Mucosa of rectum (tissue), 2 donors: ENCODE measurements around the gene ELP5.

ENCODE experiments used
- H3K27ac ChIP-seq, 2 donors: one replicate each; pipeline ENCODE4 v1.7.0; 2013; ENCODE audit warnings: inconsistent platforms in 2 of 2, low read depth in 2 of 2, low read length in 2 of 2
- H3K27me3 ChIP-seq, 2 donors: one replicate each; pipeline ENCODE4 v1.7.0; 2013; ENCODE audit warnings: low read length in 2 of 2; ENCODE audit not compliant: control insufficient read depth in 2 of 2, insufficient read depth in 2 of 2
- H3K36me3 ChIP-seq, 2 donors: one replicate each; pipeline ENCODE4 v1.7.0; 2013; ENCODE audit warnings: low read length in 2 of 2; ENCODE audit not compliant: control insufficient read depth in 2 of 2, insufficient read depth in 2 of 2
- H3K4me1 ChIP-seq, 2 donors: one replicate each; pipeline ENCODE4 v1.7.0; 2013; ENCODE audit warnings: low read length in 2 of 2, mild to moderate bottlenecking in 1 of 2; ENCODE audit not compliant: control insufficient read depth in 2 of 2, insufficient read depth in 2 of 2
- H3K4me3 ChIP-seq, 2 donors: one replicate each; pipeline ENCODE4 v1.7.0; 2013; ENCODE audit warnings: low read length in 2 of 2
- H3K9ac ChIP-seq, 2 donors: one replicate each; pipeline ENCODE4 v1.7.0; 2013; ENCODE audit warnings: low read length in 2 of 2, low read depth in 1 of 2, mild to moderate bottlenecking in 1 of 2
- H3K9me3 ChIP-seq, 2 donors: one replicate each; pipeline ENCODE4 v1.7.0; 2013; ENCODE audit warnings: low read length in 2 of 2; ENCODE audit not compliant: control insufficient read depth in 2 of 2
- donor health status: healthy.
- donor health status: Normal muscosa, but diverticular disease.

The ELP5 gene

GRCh38 chr17:7224661-7225111 lies 27.3 kb upstream of the ELP5 start:
- no peak overlapping the region for H3K4me3 ChIP-seq
- peaks cover 70 to 77% of the 10 kb centered on the region in 2 donors for H3K36me3 ChIP-seq
- H3K27me3 ChIP-seq, result no peaks in the 10 kb centered on the region
- no peaks in the 10 kb centered on the region for H3K9me3 ChIP-seq
- peak overlapping the region in 1 of 2 donors; percentile 21 for H3K27ac ChIP-seq
- peaks cover 18 to 27% of the 10 kb centered on the region in 2 donors for H3K4me1 ChIP-seq
- H3K9ac ChIP-seq, result no peak overlapping the region

GRCh38 chr17:7225711-7226331 lies 26.2 kb upstream of the ELP5 start:
- Histone ChIP-seq H3K9me3 (no peaks in the 10 kb centered on the region), H3K27me3 (no peaks in the 10 kb centered on the region), H3K4me3 (no peak overlapping the region), H3K4me1 (peaks cover 12 to 19% of the 10 kb centered on the region in 2 donors), H3K9ac (no peak overlapping the region), H3K27ac (no peak overlapping the region), H3K36me3 (peaks cover 80 to 86% of the 10 kb centered on the region in 2 donors)

GRCh38 chr17:7226721-7227710 lies 25.0 kb upstream of the ELP5 start:
- no peaks in the 10 kb centered on the region for H3K9me3 ChIP-seq
- no peaks in the 10 kb centered on the region for H3K27me3 ChIP-seq
- no peak overlapping the region for H3K9ac ChIP-seq
- H3K27ac ChIP-seq, result no peak overlapping the region
- peaks cover 3 to 7% of the 10 kb centered on the region in 2 donors for H3K4me1 ChIP-seq
- peaks cover 72 to 77% of the 10 kb centered on the region in 2 donors for H3K36me3 ChIP-seq
- H3K4me3 ChIP-seq, result no peak overlapping the region

DNA sequence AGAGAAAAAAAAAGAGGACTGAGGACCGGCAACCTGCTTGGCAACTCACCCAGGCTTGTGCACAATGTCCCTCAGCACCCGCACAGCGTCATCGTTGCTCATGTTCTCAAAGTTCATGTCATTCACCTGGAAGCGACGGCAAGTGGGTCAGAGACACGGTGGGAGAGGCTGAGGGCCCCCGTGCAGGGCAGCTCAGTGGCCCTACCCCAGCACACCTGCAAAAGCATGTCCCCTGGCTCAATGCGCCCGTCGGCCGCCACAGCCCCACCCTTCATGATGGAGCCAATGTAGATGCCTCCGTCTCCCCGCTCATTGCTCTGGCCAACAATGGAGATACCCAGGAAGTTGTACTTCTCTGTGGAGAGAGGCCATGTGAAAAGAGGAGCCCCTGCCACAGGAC lies 23.1 kb upstream of the ELP5 start:
- Histone ChIP-seq H3K9me3 (no peaks in the 10 kb centered on the region), H3K36me3 (peaks cover 53 to 57% of the 10 kb centered on the region in 2 donors), H3K4me1 (peaks cover 9 to 19% of the 10 kb centered on the region in 2 donors), H3K27ac (no peak overlapping the region), H3K4me3 (no peak overlapping the region), H3K27me3 (no peaks in the 10 kb centered on the region), H3K9ac (no peak overlapping the region)

DNA sequence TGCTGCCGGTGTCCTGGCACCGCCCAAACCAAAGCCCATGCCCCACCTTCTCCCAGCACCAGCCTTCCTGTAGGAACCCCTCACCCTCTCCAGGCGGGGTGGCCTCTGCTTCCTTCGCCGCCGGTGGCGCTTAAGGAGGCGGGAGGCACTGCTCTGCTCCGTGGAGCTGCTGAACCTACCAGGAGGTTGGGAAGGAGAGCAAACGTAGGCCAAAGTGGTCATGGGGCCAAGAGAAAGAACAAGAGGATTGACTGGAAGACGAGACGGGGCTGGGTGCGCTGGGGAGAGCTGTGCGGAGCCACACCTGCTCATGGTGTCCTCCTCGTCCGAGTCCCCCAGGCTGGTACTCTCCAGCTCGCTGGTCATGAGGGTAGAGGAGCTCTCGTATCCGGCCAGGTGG lies 22.5 kb upstream of the ELP5 start:
- H3K27me3 ChIP-seq, result no peaks in the 10 kb centered on the region
- no peak overlapping the region for H3K27ac ChIP-seq
- H3K9me3 ChIP-seq, result no peaks in the 10 kb centered on the region
- peaks cover 9 to 21% of the 10 kb centered on the region in 2 donors for H3K4me1 ChIP-seq
- peaks cover 50 to 53% of the 10 kb centered on the region in 2 donors for H3K36me3 ChIP-seq
- H3K4me3 ChIP-seq, result no peak overlapping the region
- H3K9ac ChIP-seq, result no peak overlapping the region

DNA sequence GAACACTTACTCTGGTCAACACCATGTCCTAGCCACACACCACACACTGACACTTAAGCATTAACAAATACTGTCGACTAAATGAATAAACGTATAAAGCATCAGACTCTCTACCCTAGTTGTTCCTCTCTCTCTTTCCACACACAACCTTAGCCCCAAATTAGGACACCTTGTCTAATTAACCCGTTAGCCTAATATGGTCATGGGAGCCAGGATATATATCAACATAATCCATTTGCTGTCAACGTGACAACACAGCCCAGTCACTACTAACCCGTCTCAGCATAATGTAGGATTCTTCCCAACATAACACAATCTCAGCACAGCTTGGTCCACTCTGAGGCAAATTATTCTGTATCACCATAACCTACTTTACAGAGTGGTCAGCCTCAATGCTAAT lies 19.9 kb upstream of the ELP5 start:
- Histone ChIP-seq H3K27ac (no peak overlapping the region), H3K4me1 (peaks cover 23 to 35% of the 10 kb centered on the region in 2 donors), H3K4me3 (no peak overlapping the region), H3K36me3 (peaks cover 36 to 49% of the 10 kb centered on the region in 2 donors), H3K27me3 (no peaks in the 10 kb centered on the region), H3K9ac (no peak overlapping the region), H3K9me3 (no peaks in the 10 kb centered on the region)

GRCh38 chr17:7233701-7234082 lies 18.3 kb upstream of the ELP5 start:
- Histone ChIP-seq H3K4me1 (peaks cover 27 to 39% of the 10 kb centered on the region in 2 donors), H3K9me3 (no peaks in the 10 kb centered on the region), H3K27me3 (no peaks in the 10 kb centered on the region), H3K36me3 (peaks cover 24 to 36% of the 10 kb centered on the region in 2 donors), H3K9ac (peak overlapping the region; percentile 61 to 84), H3K4me3 (peak overlapping the region; percentile 76 to 79), H3K27ac (peak overlapping the region; percentile 88 to 91)

GRCh38 chr17:7234083-7234951 lies 17.7 kb upstream of the ELP5 start, which contains the start of gene DVL2:
Gene DVL2 (minus strand): TSS chr17:7234517. CDS start chr17:7234262, 255 bp downstream.
- Histone ChIP-seq H3K9me3 (no peaks in the 10 kb centered on the region), H3K27me3 (no peaks in the 10 kb centered on the region), H3K4me1 (peaks cover 27 to 39% of the 10 kb centered on the region in 2 donors), H3K9ac (peak within 1 kb of the TSS; percentile 74 to 84), H3K27ac (peak within 1 kb of the TSS; percentile 88 to 91), H3K4me3 (peak within 1 kb of the TSS; percentile 76 to 79), H3K36me3 (peaks cover 18 to 30% of the 10 kb centered on the region in 2 donors)

DNA sequence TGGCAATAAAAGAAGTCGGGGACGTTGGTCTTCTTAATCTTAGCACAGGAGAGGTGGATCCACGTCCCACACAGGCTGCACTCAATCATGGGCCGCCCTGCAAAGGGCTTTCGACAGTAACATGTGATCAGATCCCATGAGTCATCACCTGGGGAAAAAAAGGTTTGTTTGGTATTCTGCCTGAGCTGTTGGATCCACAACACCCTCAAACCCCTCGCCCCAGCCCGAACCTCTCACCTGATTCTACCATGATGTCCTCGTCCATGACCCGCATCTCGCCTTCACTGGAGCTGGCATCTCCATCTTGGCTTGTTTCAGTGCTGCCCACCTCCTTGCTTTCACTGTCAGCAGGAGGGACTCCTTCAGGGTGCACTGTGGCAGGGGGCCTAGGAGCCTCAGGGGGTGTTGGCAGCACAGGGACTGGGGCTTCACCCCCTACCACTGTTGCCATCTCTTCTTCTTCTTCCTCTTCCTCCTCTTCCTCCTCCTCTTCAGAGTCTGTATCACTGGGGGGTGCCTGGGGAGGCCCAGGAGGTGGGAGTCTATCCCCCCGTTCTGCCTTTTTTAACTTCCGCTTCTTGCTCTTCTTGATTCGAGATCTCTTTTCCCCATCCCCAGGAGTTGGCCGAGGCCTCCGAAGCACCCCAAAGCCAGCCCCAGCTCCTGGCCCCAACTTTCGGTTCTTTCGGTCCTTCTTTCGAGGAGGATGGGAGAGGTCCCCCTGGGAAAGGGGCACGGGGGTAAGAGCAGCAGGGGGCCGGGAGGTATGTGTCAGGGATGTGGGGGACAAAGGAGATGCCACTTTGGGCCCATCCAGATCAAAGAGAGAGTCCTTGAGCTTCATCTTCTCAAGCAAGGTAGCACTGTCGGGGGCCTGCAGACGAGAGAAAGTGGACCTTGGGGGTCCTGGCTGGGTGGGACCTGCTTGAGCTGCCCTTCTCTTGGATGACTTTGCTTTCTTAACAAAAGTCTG lies 16.0 kb upstream of the ELP5 start:
- Histone ChIP-seq H3K4me3 (no peak overlapping the region), H3K27ac (no peak overlapping the region), H3K36me3 (peaks cover 14 to 26% of the 10 kb centered on the region in 2 donors), H3K4me1 (peaks cover 40 to 52% of the 10 kb centered on the region in 2 donors), H3K9ac (no peak overlapping the region), H3K9me3 (no peaks in the 10 kb centered on the region), H3K27me3 (no peaks in the 10 kb centered on the region)
